H1 (cell line): ENCODE measurements around the gene EGR2. TPM values are rescaled to one million over a fixed set of nuclear protein-coding genes. Genes with fewer than 3 reads are reported as not detected.

Experiments used
- CTCF ChIA-PET: fragments of 300-600 bp; sonication (Branson Sonifier 250); formaldehyde crosslinking; loops from one replicate; lab custom pipeline; 2021; ENCODE audit not compliant: partially characterized antibody; lab: Charles Lee
- POLR2A ChIA-PET: fragments of 300-600 bp; sonication (Branson Sonifier 250); formaldehyde crosslinking; loops from one replicate; lab custom pipeline; 2021; ENCODE audit warnings: inconsistent platforms; ENCODE audit not compliant: partially characterized antibody; lab: Charles Lee
- DNase-seq, 2 experiments: peaks; one replicate each; pipeline versions ENCODE4 v3.0.0 to v3.0.0-alpha.2; 2010 to 2022; ENCODE audit warnings: low spot score in 2 of 2, low read depth in 1 of 2, mixed read lengths in 1 of 2
- FAIRE-seq: peaks from 2 replicates; lab custom pipeline; 2011; peaks lifted over from hg19 to GRCh38; lab: Jason Lieb, UNC
- H2AFZ ChIP-seq: 2 replicates; pipeline ENCODE4 v1.8.1; 2012; ENCODE audit warnings: low read length, inconsistent platforms
- H2AK5ac ChIP-seq: 2 replicates; pipeline ENCODE4 v1.6.1; 2013; ENCODE audit warnings: low read depth, low read length
- H2BK120ac ChIP-seq: replicated peaks from 2 replicates; pipeline ENCODE3; 2013; ENCODE audit warnings: low read depth, low read length, inconsistent platforms
- H2BK12ac ChIP-seq: 2 replicates; pipeline ENCODE4 v1.6.1; 2013; ENCODE audit warnings: low read depth, low read length
- H2BK15ac ChIP-seq: 2 replicates; pipeline ENCODE4 v1.6.1; 2013; ENCODE audit warnings: low read length
- H2BK20ac ChIP-seq: 2 replicates; pipeline ENCODE4 v1.6.1; 2013; ENCODE audit warnings: low read length
- H2BK5ac ChIP-seq: 2 replicates; pipeline ENCODE4 v1.6.1; 2013; ENCODE audit warnings: low read depth, low read length
- H3K14ac ChIP-seq: 2 replicates; pipeline ENCODE4 v1.6.1; 2013; ENCODE audit warnings: inconsistent platforms; ENCODE audit not compliant: insufficient read length
- H3K18ac ChIP-seq: 2 replicates; pipeline ENCODE4 v1.6.1; 2013; ENCODE audit warnings: low read length; ENCODE audit errors: extremely low read depth
- H3K23ac ChIP-seq: 2 replicates; pipeline ENCODE4 v1.6.1; 2013; ENCODE audit warnings: inconsistent platforms; ENCODE audit not compliant: insufficient read length
- H3K23me2 ChIP-seq: 2 replicates; pipeline ENCODE4 v1.6.1; 2013; ENCODE audit warnings: low read depth, low read length
- H3K27ac ChIP-seq: 2 replicates; pipeline ENCODE4 v1.6.1; 2011; ENCODE audit warnings: low read depth, low read length, inconsistent platforms
- H3K27me3 ChIP-seq, 4 experiments: replicated peaks in 1 of 4; 1 replicate in 1 of 4; 2 replicates in 3 of 4; pipeline versions ENCODE4 v1.6.1 to v1.8.1; 2011 to 2013; ENCODE audit warnings: low read length in 3 of 4, mild to moderate bottlenecking in 3 of 4, inconsistent platforms in 2 of 4, mixed read lengths in 2 of 4, moderate library complexity in 1 of 4; ENCODE audit not compliant: control insufficient read depth in 3 of 4, insufficient read depth in 3 of 4; ENCODE audit errors: extremely low read depth in 1 of 4
- H3K36me3 ChIP-seq, 4 experiments: 2 replicates each; pipeline versions ENCODE4 v1.6.1 to v1.8.1; 2011 to 2013; ENCODE audit warnings: mild to moderate bottlenecking in 4 of 4, low read length in 3 of 4, moderate library complexity in 2 of 4, control low read depth in 1 of 4, inconsistent platforms in 1 of 4; ENCODE audit not compliant: insufficient read depth in 4 of 4, control insufficient read depth in 2 of 4
- H3K4ac ChIP-seq: replicated peaks from 2 replicates; pipeline ENCODE3; 2013; ENCODE audit warnings: low read length, low read depth, mixed read lengths, inconsistent platforms; ENCODE audit not compliant: insufficient read length
- H3K4me1 ChIP-seq, 4 experiments: replicated peaks in 1 of 4; 1 replicate in 1 of 4; 2 replicates in 3 of 4; pipeline versions ENCODE4 v1.6.1 to v1.8.1; 2011 to 2013; ENCODE audit warnings: low read length in 3 of 4, inconsistent platforms in 2 of 4, mixed read lengths in 1 of 4; ENCODE audit not compliant: insufficient read depth in 4 of 4, control insufficient read depth in 3 of 4
- H3K4me2 ChIP-seq, 2 experiments: 2 replicates each; pipeline versions ENCODE4 v1.6.1 to v1.8.1; 2011 to 2013; ENCODE audit warnings: low read depth in 2 of 2, low read length in 2 of 2, control low read depth in 1 of 2, inconsistent platforms in 1 of 2, mild to moderate bottlenecking in 1 of 2; ENCODE audit not compliant: insufficient read depth in 1 of 2
- H3K4me3 ChIP-seq, 4 experiments: fragments of 200-600, 300-600 bp in 1 of 4; sonication (generic), shearing (Covaris generic), sonication (Bioruptor Twin) in 1 of 4; 2 replicates each; pipeline versions ENCODE4 v1.5.1 to v1.8.1; 2011 to 2016; ENCODE audit warnings: low read length in 4 of 4, low read depth in 3 of 4, control low read depth in 2 of 4, inconsistent platforms in 2 of 4, mild to moderate bottlenecking in 2 of 4, mixed read lengths in 1 of 4, moderate library complexity in 1 of 4; ENCODE audit not compliant: insufficient read depth in 2 of 4; ENCODE audit errors: extremely low read depth in 1 of 4
- H3K56ac ChIP-seq: replicated peaks from 2 replicates; pipeline ENCODE3; 2013; ENCODE audit warnings: low read depth, mild to moderate bottlenecking, mixed read lengths, low read length, inconsistent platforms; ENCODE audit not compliant: insufficient read length
- H3K79me1 ChIP-seq: 2 replicates; pipeline ENCODE4 v1.6.1; 2013; ENCODE audit warnings: low read depth, low read length, control low read depth
- H3K79me2 ChIP-seq, 2 experiments: 2 replicates each; pipeline versions ENCODE4 v1.6.1 to v1.8.1; 2012 to 2013; ENCODE audit warnings: low read length in 2 of 2, mild to moderate bottlenecking in 2 of 2, inconsistent platforms in 1 of 2; ENCODE audit not compliant: insufficient read depth in 2 of 2, control insufficient read depth in 1 of 2
- H3K9ac ChIP-seq, 4 experiments: replicated peaks in 1 of 4; 1 replicate in 1 of 4; 2 replicates in 3 of 4; pipeline versions ENCODE4 v1.6.1 to v1.8.1; 2011 to 2013; ENCODE audit warnings: low read depth in 3 of 4, low read length in 3 of 4, control low read depth in 2 of 4, mild to moderate bottlenecking in 2 of 4, moderate library complexity in 2 of 4, inconsistent platforms in 1 of 4; ENCODE audit errors: extremely low read depth in 1 of 4
- H3K9me3 ChIP-seq, 2 experiments: 2 replicates each; pipeline versions ENCODE4 v1.6.1 to v1.8.1; 2012 to 2013; ENCODE audit warnings: mild to moderate bottlenecking in 2 of 2, moderate library complexity in 2 of 2, control low read depth in 1 of 2, inconsistent platforms in 1 of 2, low read depth in 1 of 2, low read length in 1 of 2, mixed read lengths in 1 of 2; ENCODE audit not compliant: insufficient read depth in 2 of 2
- H4K20me1 ChIP-seq, 2 experiments: replicated peaks in 1 of 2; 2 replicates each; pipeline versions ENCODE3 to v1.8.1; 2011 to 2013; ENCODE audit warnings: inconsistent platforms in 2 of 2, low read length in 2 of 2, mild to moderate bottlenecking in 1 of 2; ENCODE audit not compliant: insufficient read depth in 2 of 2, control insufficient read depth in 1 of 2
- H4K5ac ChIP-seq: 2 replicates; pipeline ENCODE4 v1.6.1; 2013; ENCODE audit warnings: low read length, low read depth, mixed read lengths, inconsistent platforms; ENCODE audit not compliant: insufficient read length
- H4K8ac ChIP-seq: 2 replicates; pipeline ENCODE4 v1.8.0; 2013; ENCODE audit warnings: mild to moderate bottlenecking, moderate library complexity, low read length, inconsistent platforms; ENCODE audit not compliant: insufficient read depth; ENCODE audit errors: extremely low read depth
- H4K91ac ChIP-seq: replicated peaks from 2 replicates; pipeline ENCODE3; 2013; ENCODE audit warnings: low read length, mixed read lengths, inconsistent platforms; ENCODE audit not compliant: insufficient read length
- ATF2 ChIP-seq: IDR thresholded peaks from 2 replicates; pipeline ENCODE4 v1.6.1; 2012; ENCODE audit warnings: low read length, inconsistent platforms
- CHD1 ChIP-seq: IDR thresholded peaks from 2 replicates; pipeline ENCODE4 v1.6.1; 2012; ENCODE audit warnings: low read depth, low read length, improper control_type of control experiment
- JUND ChIP-seq: IDR thresholded peaks from 2 replicates; pipeline ENCODE4 v1.6.1; 2011; ENCODE audit warnings: mild to moderate bottlenecking, improper control_type of control experiment, low read length
- RBBP5 ChIP-seq: IDR thresholded peaks from 2 replicates; pipeline ENCODE4 v1.7.1; 2012; ENCODE audit warnings: low read depth, mild to moderate bottlenecking, inconsistent platforms, low read length, moderate library complexity, borderline replicate concordance
- RXRA ChIP-seq: IDR thresholded peaks from 2 replicates; pipeline ENCODE4 v1.6.1; 2011; ENCODE audit warnings: low read depth, mild to moderate bottlenecking, low read length, moderate library complexity; ENCODE audit not compliant: insufficient read depth
- SAP30 ChIP-seq: fragments of 300-600 bp; sonication (generic); IDR thresholded peaks from 2 replicates; pipeline ENCODE4 v1.7.1; 2012; ENCODE audit warnings: low read length, moderate library complexity, mild to moderate bottlenecking, inconsistent platforms; ENCODE audit not compliant: insufficient read depth, insufficient replicate concordance
- WGBS, 2 experiments: shearing (Covaris generic) in 1 of 2; methylation state at CpG; one replicate each; pipeline versions ENCODE4 v1.1.6 to v1.1.7; 2013 to 2015; ENCODE audit warnings: low lambda C conversion rate in 2 of 2, mixed read lengths in 2 of 2, inconsistent platforms in 1 of 2, low coverage in 1 of 2, missing lambda C conversion rate in 1 of 2; ENCODE audit not compliant: insufficient replicate concordance in 2 of 2, insufficient coverage in 1 of 2, insufficient read length in 1 of 2; ENCODE audit errors: extremely low coverage in 1 of 2, missing lambda C conversion rate in 1 of 2; 5-methylcytosine and 5-hydroxymethylcytosine counted together
- polyA plus RNA-seq, 7 experiments: library from polyadenylated mRNA; depleted of rRNA in 3 of 7; stranded (reverse) in 5 of 7; unstranded in 2 of 7; fragments of >200 nt in 5 of 7; fragments of 200-250 nt in 2 of 7; gene quantifications; 1 replicate in 5 of 7; 2 replicates in 1 of 7; 4 replicates in 1 of 7; pipeline versions ENCODE4 v1.2.1 to v1.2.3, GENCODE V29; 2011 to 2013; ENCODE audit warnings: missing spikeins in 2 of 7, mixed read lengths in 2 of 7
- total RNA-seq: library from RNA; stranded (reverse); fragmentation: NEBNext Ultra II Directional; extraction: Animal tissue kit (Norgen Biotek cat#: 25700); gene quantifications from 2 replicates; pipeline ENCODE4 v1.2.1, GENCODE V29; 2021

The EGR2 gene
- total and polyA plus RNA-seq, 2 of the 8 experiments (the other 6 are each of a cell fraction or from before 2014, with no cell fraction given), result 1.3 to 2.1 TPM

- Histone ChIP-seq H4K8ac (no peak overlapping the region), H3K27ac (no peak overlapping the region), H3K23ac (no peak overlapping the region), H3K56ac (no peak overlapping the region), H2BK12ac (no peak overlapping the region), H3K14ac (no peak overlapping the region), H3K4me2 (no peak overlapping the region), H3K79me2 (no peaks in the 10 kb centered on the region), H3K36me3 (no peaks in the 10 kb centered on the region), H3K4me3 (no peak overlapping the region), H3K79me1 (no peaks in the 10 kb centered on the region), H3K27me3 (no peaks in the 10 kb centered on the region), H2BK120ac (no peak overlapping the region), H3K18ac (no peak overlapping the region), H2BK15ac (no peak overlapping the region), H4K91ac (no peak overlapping the region), H2AK5ac (no peak overlapping the region), H3K4ac (no peak overlapping the region), H2BK5ac (no peak overlapping the region), H4K20me1 (no peaks in the 10 kb centered on the region), H3K23me2 (no peaks in the 10 kb centered on the region), H2AFZ (peak overlapping the region; percentile 10; the same call in 1 of the 2 replicates), H3K9ac (no peak overlapping the region), H4K5ac (no peak overlapping the region), H3K4me1 (peaks cover 0 to 3% (median 0%) of the 10 kb centered on the region in 4 experiments; a peak in 2 of 7 replicates), H3K9me3 (no peaks in the 10 kb centered on the region; a peak in 1 of 4 replicates), H2BK20ac (no peak overlapping the region)
- TF ChIP-seq RBBP5, result no peak
- no peak for TF ChIP-seq RXRA
- no peak for TF ChIP-seq SAP30
- TF ChIP-seq ATF2, result no peak
- TF ChIP-seq CHD1, result no peak
- no peak for TF ChIP-seq JUND
- 89% methylated on average over 7 of the region's 7 CpGs; no CpG with 5 or more reads in 1 of the 2 experiments for WGBS, 2 experiments
- DNase-seq (no peak), FAIRE-seq (no peak)
- ChIA-PET CTCF (interaction anchor here (1.9 kb wide), 1 partner anchor 10 kb away, joined by 4 read pairs; no protein-coding TSS in a partner anchor), POLR2A (no interaction called here)
Observed at GRCh38 chr10:62772186-62772974, 43.8 kb downstream of the EGR2 start.
